ENCODE data around the gene ARHGEF7. TPM values are rescaled to one million over a fixed set of nuclear protein-coding genes. Genes with fewer than 3 reads are reported as not detected.

The ARHGEF7 gene
- total RNA-seq, 1 experiment from 2014 or later, result 46.2 TPM

DNA sequence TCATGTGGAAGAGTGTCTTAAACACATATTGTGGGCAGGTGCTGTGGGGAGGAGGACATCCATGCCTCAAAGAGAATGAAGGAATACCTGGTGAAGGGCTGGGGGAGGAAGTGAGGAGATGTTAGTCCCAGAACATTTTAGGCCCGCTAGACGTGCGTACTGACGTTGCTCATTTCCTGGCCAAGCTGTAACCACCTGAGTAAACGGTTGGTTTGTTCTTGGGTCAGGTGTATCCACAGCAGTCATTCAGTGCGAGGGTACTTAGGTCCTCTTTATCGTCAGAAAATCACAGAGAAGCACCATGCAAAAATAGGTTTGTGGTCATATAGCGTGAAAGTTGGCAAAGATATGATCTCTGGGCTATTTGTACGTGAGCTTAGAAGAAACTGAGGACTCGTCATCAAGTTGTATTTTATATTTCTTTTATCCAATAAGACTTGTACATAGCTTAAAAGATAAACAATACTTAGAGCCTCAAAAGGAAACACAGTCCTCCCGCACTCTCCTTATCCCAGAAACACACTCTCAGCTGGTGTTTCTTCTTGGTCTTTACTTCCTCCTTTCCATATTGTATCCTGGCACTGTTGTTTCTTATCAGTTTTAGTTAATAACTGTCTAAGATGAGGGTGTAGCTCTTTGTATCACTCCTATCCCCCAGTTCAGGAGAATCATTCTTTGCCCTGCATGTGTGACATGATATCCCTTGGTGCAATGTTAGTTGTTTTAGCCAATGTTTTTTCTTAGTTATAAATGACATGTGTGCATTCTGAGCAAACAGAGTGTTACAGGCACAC is 52.0 kb downstream of the ARHGEF7 start:
- ATAC-seq, result no peak
- CTCF ChIA-PET, result no interaction called here
- Histone ChIP-seq H3K4me3 (replicated peaks in 1 of 2; ENCODE audit: low read depth in 1 of 2, low read length in 2 of 2) (no peak overlapping the region), H3K79me2 (ENCODE audit: insufficient read depth, low read length) (peaks cover 100% of the 10 kb centered on the region), H3K9me3 (ENCODE audit: control insufficient read depth in 1 of 2, insufficient read depth in 1 of 2, low read depth in 1 of 2, low read length in 2 of 2) (no peaks in the 10 kb centered on the region), H2AFZ (ENCODE audit: low read depth, low read length, poor library complexity, severe bottlenecking) (no peak overlapping the region), H3K4me1 (ENCODE audit: control insufficient read depth in 1 of 2, insufficient read depth in 2 of 2, low read length in 2 of 2) (no peaks in the 10 kb centered on the region), H3K4me2 (ENCODE audit: low read length) (no peak overlapping the region), H3K36me3 (ENCODE audit: control insufficient read depth in 1 of 2, insufficient read depth in 2 of 2, low read length in 2 of 2) (peaks cover 0 to 5% of the 10 kb centered on the region in 2 experiments; a peak in 2 of 4 replicates), H4K20me1 (ENCODE audit: insufficient read depth) (no peaks in the 10 kb centered on the region; the same call in 1 of the 2 replicates), H3K27ac (ENCODE audit: low read depth, low read length) (no peak overlapping the region), H3K27me3 (ENCODE audit: insufficient read depth, low read length) (no peaks in the 10 kb centered on the region), H3K9me2 (ENCODE audit: insufficient read depth) (no peaks in the 10 kb centered on the region), H3K9ac (ENCODE audit: low read length) (no peak overlapping the region)
- no peak for DNase-seq (ENCODE audit: low read depth, low spot score)
- RAD21 ChIA-PET (ENCODE audit: low non-redundant PET in 1 of 2, low total read pairs in 2 of 2, uncharacterized antibody in 2 of 2, unreplicated experiment in 2 of 2), result no interaction called here
- intact Hi-C loops (cut with micrococcal nuclease), result no loop called here
- TF ChIP-seq EGR1 (IDR thresholded peaks at IDR 0.05; ENCODE audit: low read depth) (no peak), ATF3 (IDR thresholded peaks at IDR 0.05) (no peak), POLR2AphosphoS5 (IDR thresholded peaks at IDR 0.05; ENCODE audit: low read depth, low read length) (no peak)
- POLR2A ChIA-PET, result no interaction called here
- no TSS peak for BruUV-seq (replicated peaks)

DNA sequence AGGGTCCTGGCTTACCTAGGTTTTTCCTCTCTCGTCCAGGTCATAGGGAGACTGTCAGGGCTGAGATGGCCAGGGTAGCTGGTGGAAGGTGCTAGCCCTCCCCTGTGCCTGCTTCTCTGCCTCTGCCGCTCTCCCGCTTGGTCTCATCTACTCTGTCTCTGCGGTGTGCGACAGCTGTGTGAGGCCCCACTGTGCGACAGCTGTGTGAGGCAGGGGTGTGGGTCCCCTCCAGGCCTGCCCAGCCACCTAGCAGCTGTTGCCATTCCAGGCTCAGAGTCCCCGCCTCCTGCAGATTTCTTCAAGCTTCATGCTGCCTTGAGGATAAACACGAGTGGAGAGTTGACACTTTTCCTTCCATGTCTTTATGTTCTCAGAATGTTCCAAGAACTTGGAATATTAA is 53.0 kb downstream of the ARHGEF7 start:
- peaks cover 0 to 5% of the 10 kb centered on the region in 2 experiments; a peak in 2 of 4 replicates for H3K36me3 ChIP-seq (ENCODE audit: control insufficient read depth in 1 of 2, insufficient read depth in 2 of 2, low read length in 2 of 2)
- BruUV-seq (replicated peaks), result no TSS peak
- ChIA-PET POLR2A (no interaction called here), CTCF (no interaction called here), RAD21 (ENCODE audit: low non-redundant PET in 1 of 2, low total read pairs in 2 of 2, uncharacterized antibody in 2 of 2, unreplicated experiment in 2 of 2) (no interaction called here)
- H3K4me2 ChIP-seq (ENCODE audit: low read length), result no peak overlapping the region
- no peak overlapping the region for H3K4me3 ChIP-seq (replicated peaks in 1 of 2; ENCODE audit: low read depth in 1 of 2, low read length in 2 of 2)
- H3K9ac ChIP-seq (ENCODE audit: low read length), result no peak overlapping the region
- no peaks in the 10 kb centered on the region for H3K4me1 ChIP-seq (ENCODE audit: control insufficient read depth in 1 of 2, insufficient read depth in 2 of 2, low read length in 2 of 2)
- no peaks in the 10 kb centered on the region; the same call in 1 of the 2 replicates for H4K20me1 ChIP-seq (ENCODE audit: insufficient read depth)
- ATAC-seq, result no peak
- no peaks in the 10 kb centered on the region for H3K9me3 ChIP-seq (ENCODE audit: control insufficient read depth in 1 of 2, insufficient read depth in 1 of 2, low read depth in 1 of 2, low read length in 2 of 2)
- H3K9me2 ChIP-seq (ENCODE audit: insufficient read depth), result no peaks in the 10 kb centered on the region
- DNase-seq (ENCODE audit: low read depth, low spot score), result no peak
- intact Hi-C loops (cut with micrococcal nuclease), result no loop called here
- H2AFZ ChIP-seq (ENCODE audit: low read depth, low read length, poor library complexity, severe bottlenecking), result no peak overlapping the region
- H3K79me2 ChIP-seq (ENCODE audit: insufficient read depth, low read length), result peaks cover 99% of the 10 kb centered on the region
- TF ChIP-seq REST (IDR thresholded peaks at IDR 0.05; ENCODE audit: low read depth), result no peak
- H3K27me3 ChIP-seq (ENCODE audit: insufficient read depth, low read length), result no peaks in the 10 kb centered on the region
- no peak overlapping the region for H3K27ac ChIP-seq (ENCODE audit: low read depth, low read length)
